ENCODE measurements around the gene AMHR2. TPM values are rescaled to one million over a fixed set of nuclear protein-coding genes. Genes with fewer than 3 reads are reported as not detected.

AMHR2 gene
- total and polyA plus RNA-seq, 2 of the 4 experiments (the other 2 are of a cell fraction), result not detected

DNA sequence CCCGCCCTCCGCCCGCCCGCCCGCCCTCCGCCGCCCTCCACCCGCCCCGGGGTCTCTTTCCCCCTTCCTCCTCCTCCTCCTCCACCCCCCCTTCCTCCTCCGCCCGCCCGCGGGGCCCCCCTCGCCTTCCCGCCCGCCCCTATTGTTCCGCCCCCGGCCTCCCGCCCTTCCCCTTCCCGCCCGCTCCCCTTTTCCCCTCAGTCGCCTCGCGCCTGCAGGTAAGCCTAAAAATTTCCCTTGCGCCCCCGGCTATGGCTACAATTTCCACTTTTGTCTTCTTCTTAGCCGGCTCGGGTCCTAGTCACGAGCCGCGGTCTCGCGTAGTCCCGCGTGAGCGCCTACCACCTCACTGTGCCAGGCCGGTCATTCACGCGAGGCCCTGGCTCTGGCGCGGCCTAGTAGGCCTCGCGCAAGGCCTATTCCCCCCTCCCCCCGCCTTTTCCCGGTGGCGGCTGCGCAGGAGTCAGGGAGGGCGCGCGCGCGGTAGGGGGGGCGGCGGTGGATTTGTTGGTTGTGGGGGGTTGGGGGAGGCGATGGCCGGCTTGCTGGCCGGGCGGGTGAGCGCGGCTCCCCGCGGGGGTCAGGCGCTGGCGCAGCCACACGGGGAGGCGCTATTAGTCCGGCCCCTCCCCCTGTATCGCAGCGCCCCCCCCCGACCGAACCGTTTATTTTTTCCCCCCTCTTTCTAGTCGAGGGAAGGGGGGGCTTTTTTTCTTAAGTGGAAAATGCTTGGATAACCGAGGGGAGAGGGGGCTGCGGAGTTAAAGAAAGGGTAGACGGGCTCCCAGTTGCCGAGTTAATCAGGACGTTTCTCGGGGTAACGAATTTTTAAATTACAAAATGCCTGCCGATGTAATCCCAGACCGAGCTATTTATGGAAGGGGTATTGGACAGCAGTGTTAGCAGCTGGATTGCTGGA, 28.8 kb downstream of the AMHR2 start:
- Histone ChIP-seq H4K5ac (ENCODE audit: low read depth, low read length) (peak overlapping the region; percentile 95), H3K56ac (ENCODE audit: extremely low read depth, insufficient read depth, low read length) (peak overlapping the region; percentile 92), H2BK5ac (ENCODE audit: low read depth, low read length, poor library complexity, severe bottlenecking) (peak overlapping the region; percentile 97), H3K4ac (ENCODE audit: low read depth, low read length) (peak overlapping the region; percentile 95), H3K27ac (ENCODE audit: insufficient read depth, low read length) (peak overlapping the region; percentile 92), H3K4me3 (ENCODE audit: insufficient read depth, low read depth, low read length) (peak overlapping the region; percentile 98), H3K18ac (ENCODE audit: low read depth, low read length) (peak overlapping the region; percentile 93), H2AFZ (replicated peaks; ENCODE audit: low read length, poor library complexity) (peak overlapping the region; percentile 94), H3K9ac (ENCODE audit: low read depth, low read length) (peak overlapping the region; percentile 96), H3K4me1 (ENCODE audit: control insufficient read depth, insufficient read depth, low read length) (peaks cover 5% of the 10 kb centered on the region), H4K8ac (ENCODE audit: low read depth in 2 of 2, low read length in 2 of 2) (peak overlapping the region; percentile 61 to 96; a peak in 3 of 4 replicates), H3K9me1 (ENCODE audit: insufficient read depth, low read length) (no peaks in the 10 kb centered on the region), H2BK120ac (ENCODE audit: low read depth, low read length) (no peak overlapping the region), H3K23ac (ENCODE audit: low read depth, low read length) (peak overlapping the region; percentile 87), H3K9me3 (ENCODE audit: control insufficient read depth, insufficient read depth, low read length) (no peaks in the 10 kb centered on the region), H2AK5ac (ENCODE audit: low read depth, low read length) (peak overlapping the region; percentile 96), H3K79me1 (ENCODE audit: low read depth in 1 of 2, low read length in 2 of 2) (peaks cover 26 to 43% of the 10 kb centered on the region in 2 experiments), H3K4me2 (ENCODE audit: low read depth, low read length) (peak overlapping the region; percentile 98), H4K91ac (ENCODE audit: insufficient read depth, low read depth, low read length) (peak overlapping the region; percentile 89), H3K14ac (replicated peaks; ENCODE audit: low read depth, low read length) (peak overlapping the region; percentile 98), H4K20me1 (ENCODE audit: insufficient read depth, low read length) (peaks cover 52% of the 10 kb centered on the region), H3K27me3 (ENCODE audit: control insufficient read depth, insufficient read depth, low read length) (no peaks in the 10 kb centered on the region), H2BK20ac (ENCODE audit: low read depth, low read length) (no peak overlapping the region), H3K36me3 (ENCODE audit: control insufficient read depth, insufficient read depth, low read length) (peaks cover 28% of the 10 kb centered on the region), H2BK15ac (ENCODE audit: low read depth, low read length) (no peak overlapping the region), H2AK9ac (replicated peaks; ENCODE audit: low read depth, low read length, poor library complexity) (peak overlapping the region; percentile 99)
- ChIA-PET CTCF (no interaction called here), POLR2A (ENCODE audit: unreplicated experiment) (no interaction called here)
- BruUV-seq (replicated peaks), result no TSS peak
- WGBS, 2 experiments (ENCODE audit: extremely low coverage in 2 of 2, insufficient read length in 1 of 2), result 0% methylated on average over 12 of the region's 82 CpGs; no CpG with 5 or more reads in 1 of the 2 experiments
- intact Hi-C loops (cut with micrococcal nuclease) (loop anchor here (5.0 kb wide), 1 partner anchor 50 kb away; the partner anchor contains the start of gene TARBP2), dilution Hi-C loops (cut with HindIII; ENCODE audit: low sequenced_read_pairs, unreplicated experiment) (no loop called here), in situ Hi-C loops (cut with MboI; ENCODE audit: low sequenced_read_pairs) (no loop called here)
- ATAC-seq (ENCODE audit: low read depth) (peak; percentile 69), DNase-seq (peak; percentile 85)
- TF ChIP-seq FOS (IDR thresholded peaks at IDR 0.05; ENCODE audit: low read depth, low read length) (no peak), CHD1 (IDR thresholded peaks at IDR 0.05; ENCODE audit: low read depth, low read length) (peak; percentile 90; the same call in 1 of the 2 replicates), MAFK (IDR thresholded peaks at IDR 0.05; ENCODE audit: low read depth, low read length) (no peak), MAZ (IDR thresholded peaks at IDR 0.05; ENCODE audit: borderline replicate concordance, low read depth, low read length) (peak; percentile 75; the same call in 1 of the 2 replicates), BHLHE40 (IDR thresholded peaks at IDR 0.05; ENCODE audit: low read depth, low read length) (0 out of 2 replicates have a peak, but pooled peaks have one; percentile 32), POLR2A (IDR thresholded peaks at IDR 0.05; ENCODE audit: low read depth, low read length) (peak; percentile 73), NFE2L2 (IDR thresholded peaks at IDR 0.05; ENCODE audit: low read depth, low read length) (no peak)
- TF ChIP-seq, protein P1, sequence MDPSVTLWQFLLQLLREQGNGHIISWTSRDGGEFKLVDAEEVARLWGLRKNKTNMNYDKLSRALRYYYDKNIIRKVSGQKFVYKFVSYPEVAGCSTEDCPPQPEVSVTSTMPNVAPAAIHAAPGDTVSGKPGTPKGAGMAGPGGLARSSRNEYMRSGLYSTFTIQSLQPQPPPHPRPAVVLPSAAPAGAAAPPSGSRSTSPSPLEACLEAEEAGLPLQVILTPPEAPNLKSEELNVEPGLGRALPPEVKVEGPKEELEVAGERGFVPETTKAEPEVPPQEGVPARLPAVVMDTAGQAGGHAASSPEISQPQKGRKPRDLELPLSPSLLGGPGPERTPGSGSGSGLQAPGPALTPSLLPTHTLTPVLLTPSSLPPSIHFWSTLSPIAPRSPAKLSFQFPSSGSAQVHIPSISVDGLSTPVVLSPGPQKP (IDR thresholded peaks at IDR 0.05; ENCODE audit: borderline replicate concordance, low read depth, low read length), result no peak
- TF ChIP-seq, protein P2, sequence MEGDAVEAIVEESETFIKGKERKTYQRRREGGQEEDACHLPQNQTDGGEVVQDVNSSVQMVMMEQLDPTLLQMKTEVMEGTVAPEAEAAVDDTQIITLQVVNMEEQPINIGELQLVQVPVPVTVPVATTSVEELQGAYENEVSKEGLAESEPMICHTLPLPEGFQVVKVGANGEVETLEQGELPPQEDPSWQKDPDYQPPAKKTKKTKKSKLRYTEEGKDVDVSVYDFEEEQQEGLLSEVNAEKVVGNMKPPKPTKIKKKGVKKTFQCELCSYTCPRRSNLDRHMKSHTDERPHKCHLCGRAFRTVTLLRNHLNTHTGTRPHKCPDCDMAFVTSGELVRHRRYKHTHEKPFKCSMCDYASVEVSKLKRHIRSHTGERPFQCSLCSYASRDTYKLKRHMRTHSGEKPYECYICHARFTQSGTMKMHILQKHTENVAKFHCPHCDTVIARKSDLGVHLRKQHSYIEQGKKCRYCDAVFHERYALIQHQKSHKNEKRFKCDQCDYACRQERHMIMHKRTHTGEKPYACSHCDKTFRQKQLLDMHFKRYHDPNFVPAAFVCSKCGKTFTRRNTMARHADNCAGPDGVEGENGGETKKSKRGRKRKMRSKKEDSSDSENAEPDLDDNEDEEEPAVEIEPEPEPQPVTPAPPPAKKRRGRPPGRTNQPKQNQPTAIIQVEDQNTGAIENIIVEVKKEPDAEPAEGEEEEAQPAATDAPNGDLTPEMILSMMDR (conservative IDR thresholded peaks at IDR 0.05; ENCODE audit: low read depth, low read length), result peak; percentile 40
- TF ChIP-seq, protein P3, sequence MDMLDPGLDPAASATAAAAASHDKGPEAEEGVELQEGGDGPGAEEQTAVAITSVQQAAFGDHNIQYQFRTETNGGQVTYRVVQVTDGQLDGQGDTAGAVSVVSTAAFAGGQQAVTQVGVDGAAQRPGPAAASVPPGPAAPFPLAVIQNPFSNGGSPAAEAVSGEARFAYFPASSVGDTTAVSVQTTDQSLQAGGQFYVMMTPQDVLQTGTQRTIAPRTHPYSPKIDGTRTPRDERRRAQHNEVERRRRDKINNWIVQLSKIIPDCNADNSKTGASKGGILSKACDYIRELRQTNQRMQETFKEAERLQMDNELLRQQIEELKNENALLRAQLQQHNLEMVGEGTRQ (IDR thresholded peaks at IDR 0.05; ENCODE audit: low read depth, low read length), result no peak

Measured in IMR-90 (cell line).